ENCODE data around the gene DPP7. TPM values are rescaled to one million over a fixed set of nuclear protein-coding genes. Genes with fewer than 3 reads are reported as not detected.

Gene DPP7
- total and polyA plus RNA-seq, 10 of the 15 experiments (the other 5 are each of a cell fraction or from before 2014, with no cell fraction given), result 0.68 to 245 (median 106) TPM

- TF ChIP-seq IRF5 (IDR thresholded peaks at IDR 0.05; ENCODE audit: borderline replicate concordance) (no peak), IKZF1 (conservative IDR thresholded peaks at IDR 0.05) (peak; percentile 92), CHD4 (IDR thresholded peaks at IDR 0.05) (no peak), ZSCAN29 (IDR thresholded peaks at IDR 0.05) (no peak), CEBPZ (IDR thresholded peaks at IDR 0.05; ENCODE audit: low read depth, low read length) (no peak), SIN3A (IDR thresholded peaks at IDR 0.05; ENCODE audit: low read depth, low read length) (peak; percentile 87; the same call in 1 of the 2 replicates), TCF3 (IDR thresholded peaks at IDR 0.05; ENCODE audit: borderline replicate concordance, insufficient read depth, low read depth, low read length) (0 out of 2 replicates have a peak, but pooled peaks have one; percentile 1), MTA3 (IDR thresholded peaks at IDR 0.05; ENCODE audit: borderline replicate concordance, low read length) (no peak), REST (IDR thresholded peaks at IDR 0.05; ENCODE audit: low read depth, low read length) (no peak), POLR2A (IDR thresholded peaks at IDR 0.05; ENCODE audit: low read depth, low read length) (peak; percentile 69), FOXM1 (IDR thresholded peaks at IDR 0.05; ENCODE audit: low read depth, low read length) (no peak), RELB (IDR thresholded peaks at IDR 0.05; ENCODE audit: low read depth) (0 out of 2 replicates have a peak, but pooled peaks have one; percentile 11), STAT3 (IDR thresholded peaks at IDR 0.05; ENCODE audit: low read depth, low read length) (no peak), STAT1 (conservative IDR thresholded peaks at IDR 0.05) (peak; percentile 59; the same call in 1 of the 2 replicates), CREM (IDR thresholded peaks at IDR 0.05; ENCODE audit: low read depth) (peak; percentile 28; the same call in 1 of the 2 replicates), IRF4 (IDR thresholded peaks at IDR 0.05; ENCODE audit: low read depth, low read length) (no peak), SREBF1 (IDR thresholded peaks at IDR 0.05; ENCODE audit: low read length) (no peak), NFYB (IDR thresholded peaks at IDR 0.05; ENCODE audit: insufficient read depth, low read depth, low read length) (peak; percentile 75)
Observed at GRCh38 chr9:137070201-137070905, 44.2 kb downstream of the DPP7 start, which contains the start of gene SAPCD2 (continued).
